ENCODE data around the gene SPCS1. TPM values are rescaled to one million over a fixed set of nuclear protein-coding genes. Genes with fewer than 3 reads are reported as not detected.

SPCS1 gene
- total RNA-seq, 1 donor from 2014 or later: 57.9 TPM

DNA sequence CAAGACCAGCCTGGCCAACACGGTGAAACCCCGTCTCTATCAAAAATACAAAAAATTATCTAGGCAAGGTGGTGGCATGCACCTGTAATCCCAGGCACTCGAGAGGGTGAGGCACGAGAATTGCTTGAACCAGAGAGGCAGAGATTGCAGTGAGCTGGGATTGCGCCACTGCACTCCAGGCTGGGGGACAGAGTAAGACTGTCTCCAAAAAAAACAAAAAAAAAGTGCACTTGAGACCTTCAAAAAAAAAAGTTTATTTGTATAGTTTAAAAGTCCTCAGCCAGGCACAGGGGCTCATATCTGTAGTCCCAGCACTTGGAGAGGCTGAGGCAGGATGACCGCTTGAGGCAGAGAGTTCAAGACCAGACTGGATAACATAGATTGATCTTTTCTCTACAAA, 22.3 kb upstream of the SPCS1 start:
- Histone ChIP-seq H3K27me3 (ENCODE audit: control insufficient read depth, insufficient read depth, low read length) (no peaks in the 10 kb centered on the region), H3K4me3 (ENCODE audit: low read depth, low read length) (no peak overlapping the region), H3K36me3 (ENCODE audit: control insufficient read depth, insufficient read depth, low read length) (peaks cover 14% of the 10 kb centered on the region)
- no peak for TF ChIP-seq CTCF (IDR thresholded peaks at IDR 0.05; ENCODE audit: insufficient read depth, low read length, severe bottlenecking)
- no peak for FAIRE-seq
- no peak for DNase-seq (ENCODE audit: low read depth)

GRCh38 chr3:52684184-52684583, 21.7 kb upstream of the SPCS1 start:
- Histone ChIP-seq H3K27me3 (ENCODE audit: control insufficient read depth, insufficient read depth, low read length) (no peaks in the 10 kb centered on the region), H3K4me3 (ENCODE audit: low read depth, low read length) (no peak overlapping the region), H3K36me3 (ENCODE audit: control insufficient read depth, insufficient read depth, low read length) (peaks cover 20% of the 10 kb centered on the region)
- TF ChIP-seq CTCF (IDR thresholded peaks at IDR 0.05; ENCODE audit: insufficient read depth, low read length, severe bottlenecking): no peak
- DNase-seq (ENCODE audit: low read depth): no peak
- FAIRE-seq: no peak

GRCh38 chr3:52685285-52685708, 20.6 kb upstream of the SPCS1 start:
- FAIRE-seq (no peak), DNase-seq (ENCODE audit: low read depth) (peak; percentile 25)
- TF ChIP-seq CTCF (IDR thresholded peaks at IDR 0.05; ENCODE audit: insufficient read depth, low read length, severe bottlenecking): no peak
- H3K36me3 ChIP-seq (ENCODE audit: control insufficient read depth, insufficient read depth, low read length): peaks cover 24% of the 10 kb centered on the region
- peak overlapping the region; percentile 88 for H3K4me3 ChIP-seq (ENCODE audit: low read depth, low read length)
- H3K27me3 ChIP-seq (ENCODE audit: control insufficient read depth, insufficient read depth, low read length): no peaks in the 10 kb centered on the region

- Histone ChIP-seq H3K4me3 (ENCODE audit: low read depth, low read length) (peak within 1 kb of the TSS; percentile 88), H3K27me3 (ENCODE audit: control insufficient read depth, insufficient read depth, low read length) (no peaks in the 10 kb centered on the region), H3K36me3 (ENCODE audit: control insufficient read depth, insufficient read depth, low read length) (peaks cover 27% of the 10 kb centered on the region)
- peak; percentile 87 for DNase-seq (ENCODE audit: low read depth)
- FAIRE-seq: no peak
- no peak for TF ChIP-seq CTCF (IDR thresholded peaks at IDR 0.05; ENCODE audit: insufficient read depth, low read length, severe bottlenecking)
Observed at GRCh38 chr3:52685709-52686691, 19.9 kb upstream of the SPCS1 start, which contains the start of the genes GNL3 and PBRM1. Gene GNL3 (plus strand): TSS chr3:52686032. CDS start chr3:52686093, 61 bp downstream. Gene PBRM1 (minus strand): TSS chr3:52685913.

DNA sequence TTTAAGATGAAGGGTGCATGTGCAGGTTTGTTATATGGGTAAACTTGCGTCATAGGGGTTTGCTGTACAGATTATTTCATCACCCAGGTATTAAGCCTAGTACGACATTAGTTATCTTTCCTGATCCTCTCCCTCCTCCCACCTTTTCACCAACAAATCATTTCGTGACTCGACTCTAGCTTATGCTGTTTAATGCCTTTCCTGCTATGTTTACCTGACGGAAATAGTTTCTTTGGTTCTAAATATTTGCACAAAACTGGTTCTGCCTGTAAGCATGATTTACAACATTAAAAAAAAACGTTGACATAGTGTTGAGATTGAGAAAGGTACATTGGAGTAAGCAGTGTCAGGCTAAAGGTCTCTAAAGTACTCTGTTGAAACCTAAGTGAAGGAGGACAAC, 17.6 kb upstream of the SPCS1 start:
- Histone ChIP-seq H3K27me3 (ENCODE audit: control insufficient read depth, insufficient read depth, low read length) (no peaks in the 10 kb centered on the region), H3K4me3 (ENCODE audit: low read depth, low read length) (no peak overlapping the region), H3K36me3 (ENCODE audit: control insufficient read depth, insufficient read depth, low read length) (peaks cover 35% of the 10 kb centered on the region)
- FAIRE-seq: no peak
- TF ChIP-seq CTCF (IDR thresholded peaks at IDR 0.05; ENCODE audit: insufficient read depth, low read length, severe bottlenecking): no peak
- DNase-seq (ENCODE audit: low read depth): peak; percentile 34

Data from bronchial epithelial cell (primary cell).